HepG2 (cell line): Measurements from ENCODE around the gene CAT.

ENCODE experiments used
- EP300 ChIP-seq, 3 experiments: sonication (generic) in 1 of 3; formaldehyde crosslinking in 1 of 3; IDR thresholded peaks; 2 replicates each; pipeline versions ENCODE4 v1.5.1 to v1.6.1; 2011 to 2020; ENCODE audit warnings: low read depth in 2 of 3, low read length in 2 of 3, borderline replicate concordance in 1 of 3, improper control_type of control experiment in 1 of 3, mild to moderate bottlenecking in 1 of 3, missing genetic modification reagents in 1 of 3, moderate library complexity in 1 of 3
- ESRRA ChIP-seq: sonication (generic); formaldehyde crosslinking; IDR thresholded peaks from 2 replicates; pipeline ENCODE4 v1.5.1; 2020; ENCODE audit warnings: mild to moderate bottlenecking, low read depth, missing genetic modification reagents
- FOXJ3 ChIP-seq: sonication (generic); formaldehyde crosslinking; IDR thresholded peaks from 2 replicates; pipeline ENCODE4 v1.4.0; 2020; ENCODE audit warnings: missing genetic modification reagents, mild to moderate bottlenecking, borderline replicate concordance
- IRX3 ChIP-seq: sonication (generic); formaldehyde crosslinking; IDR thresholded peaks from 2 replicates; pipeline ENCODE4 v1.8.1; 2023; ENCODE audit warnings: mild to moderate bottlenecking, low read depth, missing genetic modification reagents, borderline replicate concordance
- MYC ChIP-seq: sonication (generic); formaldehyde crosslinking; IDR thresholded peaks from 2 replicates; pipeline ENCODE4 v1.9.0; 2021; ENCODE audit warnings: missing genetic modification reagents, borderline replicate concordance
- POLR2A ChIP-seq, 2 experiments: IDR thresholded peaks; 2 replicates each; pipeline ENCODE4 v1.6.1; 2011; ENCODE audit warnings: low read depth in 2 of 2, low read length in 2 of 2, mild to moderate bottlenecking in 1 of 2, moderate library complexity in 1 of 2; ENCODE audit not compliant: insufficient read depth in 1 of 2
- RELA ChIP-seq: sonication (generic); formaldehyde crosslinking; IDR thresholded peaks from 2 replicates; pipeline ENCODE4 v1.4.0; 2020; ENCODE audit warnings: missing genetic modification reagents
- TOPORS ChIP-seq: sonication (generic); formaldehyde crosslinking; IDR thresholded peaks from 2 replicates; pipeline ENCODE4 v1.8.0; 2023; ENCODE audit warnings: mild to moderate bottlenecking, missing genetic modification reagents
- ZBTB1 ChIP-seq: sonication (generic); formaldehyde crosslinking; IDR thresholded peaks from 2 replicates; pipeline ENCODE4 v1.4.0; 2020; ENCODE audit warnings: missing genetic modification reagents, borderline replicate concordance
- ZNF562 ChIP-seq: sonication (generic); formaldehyde crosslinking; IDR thresholded peaks from 2 replicates; pipeline ENCODE4 v1.8.0; 2022; ENCODE audit warnings: missing genetic modification reagents, borderline replicate concordance
- TF ChIP-seq, protein P1 (sequence below): sonication (generic); formaldehyde crosslinking; IDR thresholded peaks from 2 replicates; pipeline ENCODE4 v1.4.0; 2020; ENCODE audit warnings: mild to moderate bottlenecking, missing genetic modification reagents
- TF ChIP-seq, protein P2 (sequence below): sonication (generic); formaldehyde crosslinking; conservative IDR thresholded peaks from 2 replicates; pipeline ENCODE4 v1.4.0; 2020; ENCODE audit warnings: missing genetic modification reagents
- TF ChIP-seq, protein P3 (sequence below): sonication (generic); formaldehyde crosslinking; IDR thresholded peaks from 2 replicates; pipeline ENCODE4 v1.8.0; 2022; ENCODE audit warnings: missing genetic modification reagents, mild to moderate bottlenecking, borderline replicate concordance

DNA sequence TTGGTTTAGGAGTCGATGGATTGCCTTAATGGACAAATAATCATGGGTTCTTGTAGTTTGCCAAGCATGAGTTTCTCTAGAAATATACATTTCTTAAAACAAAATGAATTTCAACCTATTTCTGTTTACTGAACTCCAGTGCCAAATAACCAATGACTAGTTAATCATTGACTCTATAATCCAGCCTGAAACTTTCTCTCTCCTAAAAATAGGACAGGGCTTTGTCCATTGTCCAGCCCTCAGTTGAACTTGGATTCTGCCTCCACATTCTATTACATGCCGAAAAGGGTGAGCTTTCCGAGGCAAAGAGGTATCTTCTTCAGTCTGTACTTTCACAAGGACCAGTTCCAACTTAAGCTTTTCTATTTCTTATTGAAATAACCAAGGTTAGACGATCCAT is 23.2 kb upstream of the CAT start:
- TF ChIP-seq, protein P1, sequence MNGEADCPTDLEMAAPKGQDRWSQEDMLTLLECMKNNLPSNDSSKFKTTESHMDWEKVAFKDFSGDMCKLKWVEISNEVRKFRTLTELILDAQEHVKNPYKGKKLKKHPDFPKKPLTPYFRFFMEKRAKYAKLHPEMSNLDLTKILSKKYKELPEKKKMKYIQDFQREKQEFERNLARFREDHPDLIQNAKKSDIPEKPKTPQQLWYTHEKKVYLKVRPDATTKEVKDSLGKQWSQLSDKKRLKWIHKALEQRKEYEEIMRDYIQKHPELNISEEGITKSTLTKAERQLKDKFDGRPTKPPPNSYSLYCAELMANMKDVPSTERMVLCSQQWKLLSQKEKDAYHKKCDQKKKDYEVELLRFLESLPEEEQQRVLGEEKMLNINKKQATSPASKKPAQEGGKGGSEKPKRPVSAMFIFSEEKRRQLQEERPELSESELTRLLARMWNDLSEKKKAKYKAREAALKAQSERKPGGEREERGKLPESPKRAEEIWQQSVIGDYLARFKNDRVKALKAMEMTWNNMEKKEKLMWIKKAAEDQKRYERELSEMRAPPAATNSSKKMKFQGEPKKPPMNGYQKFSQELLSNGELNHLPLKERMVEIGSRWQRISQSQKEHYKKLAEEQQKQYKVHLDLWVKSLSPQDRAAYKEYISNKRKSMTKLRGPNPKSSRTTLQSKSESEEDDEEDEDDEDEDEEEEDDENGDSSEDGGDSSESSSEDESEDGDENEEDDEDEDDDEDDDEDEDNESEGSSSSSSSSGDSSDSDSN (CRISPR knock-in tag), result no peak
- no peak for TF ChIP-seq ZNF562 (CRISPR knock-in tag)
- no peak for TF ChIP-seq ZBTB1 (CRISPR knock-in tag)
- TF ChIP-seq, protein P2, sequence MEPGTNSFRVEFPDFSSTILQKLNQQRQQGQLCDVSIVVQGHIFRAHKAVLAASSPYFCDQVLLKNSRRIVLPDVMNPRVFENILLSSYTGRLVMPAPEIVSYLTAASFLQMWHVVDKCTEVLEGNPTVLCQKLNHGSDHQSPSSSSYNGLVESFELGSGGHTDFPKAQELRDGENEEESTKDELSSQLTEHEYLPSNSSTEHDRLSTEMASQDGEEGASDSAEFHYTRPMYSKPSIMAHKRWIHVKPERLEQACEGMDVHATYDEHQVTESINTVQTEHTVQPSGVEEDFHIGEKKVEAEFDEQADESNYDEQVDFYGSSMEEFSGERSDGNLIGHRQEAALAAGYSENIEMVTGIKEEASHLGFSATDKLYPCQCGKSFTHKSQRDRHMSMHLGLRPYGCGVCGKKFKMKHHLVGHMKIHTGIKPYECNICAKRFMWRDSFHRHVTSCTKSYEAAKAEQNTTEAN (CRISPR knock-in tag), result no peak
- no peak for TF ChIP-seq IRX3 (CRISPR knock-in tag)
- TF ChIP-seq POLR2A (IDR thresholded peaks at IDR 0.05; ENCODE audit: insufficient read depth in 1 of 2, low read depth in 2 of 2, low read length in 2 of 2), result no peak
- TF ChIP-seq FOXJ3 (CRISPR knock-in tag), result no peak
- no peak for TF ChIP-seq RELA
- no peak for TF ChIP-seq MYC
- no peak for TF ChIP-seq ESRRA
- TF ChIP-seq, protein P3, sequence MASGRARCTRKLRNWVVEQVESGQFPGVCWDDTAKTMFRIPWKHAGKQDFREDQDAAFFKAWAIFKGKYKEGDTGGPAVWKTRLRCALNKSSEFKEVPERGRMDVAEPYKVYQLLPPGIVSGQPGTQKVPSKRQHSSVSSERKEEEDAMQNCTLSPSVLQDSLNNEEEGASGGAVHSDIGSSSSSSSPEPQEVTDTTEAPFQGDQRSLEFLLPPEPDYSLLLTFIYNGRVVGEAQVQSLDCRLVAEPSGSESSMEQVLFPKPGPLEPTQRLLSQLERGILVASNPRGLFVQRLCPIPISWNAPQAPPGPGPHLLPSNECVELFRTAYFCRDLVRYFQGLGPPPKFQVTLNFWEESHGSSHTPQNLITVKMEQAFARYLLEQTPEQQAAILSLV (CRISPR knock-in tag), result no peak
- TF ChIP-seq EP300 (IDR thresholded peaks at IDR 0.05; ENCODE audit: low read depth in 2 of 2, low read length in 2 of 2), result no peak
- TF ChIP-seq EP300 (CRISPR knock-in tag; IDR thresholded peaks at IDR 0.05; ENCODE audit: borderline replicate concordance), result no peak
- TF ChIP-seq TOPORS (CRISPR knock-in tag), result no peak
